SH-SY5Y (cell line): ENCODE results near the gene TFPI.

Experiments
- GATA2 ChIP-seq: IDR thresholded peaks from 2 replicates; pipeline ENCODE4 v1.6.1; 2011; ENCODE audit warnings: mild to moderate bottlenecking, low read depth, low read length
- GATA3 ChIP-seq: IDR thresholded peaks from 2 replicates; pipeline ENCODE4 v1.6.1; 2011; ENCODE audit warnings: low read depth, mild to moderate bottlenecking, low read length, moderate library complexity

DNA sequence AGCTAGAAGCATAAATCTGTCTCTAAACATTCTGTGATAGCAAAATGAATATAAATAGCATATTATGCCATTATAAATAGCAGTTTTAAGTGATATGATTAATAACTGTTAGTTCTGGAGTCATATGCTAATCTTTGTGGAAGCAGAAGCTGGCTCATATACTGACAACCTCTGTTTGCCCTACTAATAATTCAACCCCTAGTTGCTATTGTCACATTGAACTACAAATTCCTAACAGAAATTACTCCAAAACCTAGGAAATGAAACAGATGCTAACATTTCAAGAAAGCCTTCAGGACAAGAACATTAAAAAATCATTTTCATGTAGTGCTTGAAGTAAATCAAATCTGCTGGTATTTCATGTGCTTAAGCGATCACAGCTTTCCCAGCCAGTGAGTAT, 134.4 kb downstream of the TFPI start:
- TF ChIP-seq GATA3 (no peak), GATA2 (no peak)
